Activated CD4-positive, alpha-beta T cell treated with anti-CD3 and anti-CD28 coated beads, Interleukin-2, Interleukin-4, amounts not matched to agents 100 ng/mL and 50 ng/mL, durations not matched to agents 16 hours and 8 hours (primary cell): ENCODE data around the gene CDK5R2.

Source experiments
- DNase-seq: peaks from one replicate; pipeline ENCODE4 v3.0.0-alpha.2; 2020; ENCODE audit warnings: low spot score

Gene CDK5R2

GRCh38 chr2:218961651-218962570, 2.4 kb downstream of the CDK5R2 start:
- DNase-seq: no peak

- DNase-seq: peak; percentile 27
Measured at GRCh38 chr2:218962859-218963492, 3.5 kb downstream of the CDK5R2 start.

- DNase-seq: no peak
Measured at GRCh38 chr2:218963601-218964000, 4.1 kb downstream of the CDK5R2 start.

- no peak for DNase-seq
Measured at GRCh38 chr2:218964041-218964771, 4.7 kb downstream of the CDK5R2 start.

- no peak for DNase-seq
Measured at GRCh38 chr2:218970894-218971293, 11.4 kb downstream of the CDK5R2 start.

GRCh38 chr2:218975060-218975777, 15.8 kb downstream of the CDK5R2 start:
- no peak for DNase-seq

- DNase-seq: peak; percentile 87
Measured at GRCh38 chr2:218979846-218980734, 20.6 kb downstream of the CDK5R2 start.

- no peak for DNase-seq
Measured at GRCh38 chr2:218980735-218981389, 21.4 kb downstream of the CDK5R2 start.

GRCh38 chr2:218981390-218981880, 22.0 kb downstream of the CDK5R2 start:
- DNase-seq: no peak

- DNase-seq: peak; percentile 24
Measured at GRCh38 chr2:218981881-218982585, 22.6 kb downstream of the CDK5R2 start.

- DNase-seq: no peak
Measured at GRCh38 chr2:218982586-218983262, 23.3 kb downstream of the CDK5R2 start.

GRCh38 chr2:218983263-218983933, 23.9 kb downstream of the CDK5R2 start:
- DNase-seq: no peak

- no peak for DNase-seq
Measured at GRCh38 chr2:218983934-218984238, 24.4 kb downstream of the CDK5R2 start.

GRCh38 chr2:218984239-218985020, 25.0 kb downstream of the CDK5R2 start:
- DNase-seq: no peak

- DNase-seq: no peak
Measured at GRCh38 chr2:218985021-218985324, 25.5 kb downstream of the CDK5R2 start, which contains the start of gene FEV. FEV (minus strand) TSS chr2:218985184; CDS start chr2:218985075, 109 bp downstream.

GRCh38 chr2:218985325-218986091, 26.0 kb downstream of the CDK5R2 start:
- no peak for DNase-seq

- DNase-seq: no peak
Measured at GRCh38 chr2:218986148-218986761, 26.8 kb downstream of the CDK5R2 start.
